ENCODE data around the gene P2RX3.
"Not testable (repeated sequence)": the region's sequence is repeated elsewhere in the genome, so short reads cannot be mapped to it uniquely, and the experiment has no call there.

P2RX3 gene

GRCh38 chr11:57327721-57328120, 10.4 kb upstream of the P2RX3 start:
- no peak for DNase-seq

- DNase-seq: no peak
Measured at GRCh38 chr11:57330029-57330428, 8.1 kb upstream of the P2RX3 start.

GRCh38 chr11:57331720-57332119, 6.4 kb upstream of the P2RX3 start:
- no peak for DNase-seq

GRCh38 chr11:57332694-57333440, 5.3 kb upstream of the P2RX3 start:
- DNase-seq: no peak

GRCh38 chr11:57335023-57335342, 3.2 kb upstream of the P2RX3 start:
- no peak for DNase-seq

GRCh38 chr11:57335343-57336110, 2.6 kb upstream of the P2RX3 start, which contains the start of gene SSRP1:
Gene SSRP1 (minus strand): TSS chr11:57335892. CDS start chr11:57335121, 771 bp downstream.
- peak; percentile 87 for DNase-seq

- no peak for DNase-seq
Measured at GRCh38 chr11:57336111-57336666, 2.0 kb upstream of the P2RX3 start.

GRCh38 chr11:57336856-57337255, 1.3 kb upstream of the P2RX3 start:
- not testable (repeated sequence) for DNase-seq

- DNase-seq: no peak
Measured at GRCh38 chr11:57339328-57339727, 1.2 kb downstream of the P2RX3 start.

GRCh38 chr11:57340039-57340615, 2.0 kb downstream of the P2RX3 start:
- peak; percentile 12 for DNase-seq

GRCh38 chr11:57341250-57341808, 3.2 kb downstream of the P2RX3 start:
- no peak for DNase-seq

GRCh38 chr11:57342702-57343101, 4.5 kb downstream of the P2RX3 start:
- DNase-seq: no peak

GRCh38 chr11:57343825-57344224, 5.7 kb downstream of the P2RX3 start:
- no peak for DNase-seq

GRCh38 chr11:57344826-57345225, 6.7 kb downstream of the P2RX3 start:
- DNase-seq: no peak

- DNase-seq: peak; percentile 88
Measured at GRCh38 chr11:57345555-57346211, 7.5 kb downstream of the P2RX3 start.

GRCh38 chr11:57347336-57347735, 9.2 kb downstream of the P2RX3 start:
- no peak for DNase-seq

GRCh38 chr11:57348052-57348451, 9.9 kb downstream of the P2RX3 start:
- DNase-seq: no peak

GRCh38 chr11:57348636-57349313, 10.6 kb downstream of the P2RX3 start:
- DNase-seq: no peak

- peak; percentile 44 for DNase-seq
Measured at GRCh38 chr11:57349491-57350274, 11.5 kb downstream of the P2RX3 start.

GRCh38 chr11:57353036-57353435, 14.9 kb downstream of the P2RX3 start:
- DNase-seq: no peak

GRCh38 chr11:57353446-57353845, 15.3 kb downstream of the P2RX3 start:
- no peak for DNase-seq
